Ishikawa (cell line): ENCODE results near the gene ACTG2.

Experiments
- CEBPB ChIP-seq: IDR thresholded peaks from 2 replicates; pipeline ENCODE4 v1.6.1; 2012
- CREB1 ChIP-seq: IDR thresholded peaks from 2 replicates; pipeline ENCODE4 v1.6.1; 2012; ENCODE audit warnings: low read depth
- EGR1 ChIP-seq: IDR thresholded peaks from 2 replicates; pipeline ENCODE4 v1.6.1; 2012
- EP300 ChIP-seq: IDR thresholded peaks from 2 replicates; pipeline ENCODE4 v1.6.1; 2012; ENCODE audit warnings: borderline replicate concordance
- FOXM1 ChIP-seq: IDR thresholded peaks from 2 replicates; pipeline ENCODE4 v1.6.1; 2012; ENCODE audit warnings: low read depth, borderline replicate concordance
- MAX ChIP-seq: IDR thresholded peaks from 2 replicates; pipeline ENCODE4 v1.6.1; 2012
- NFIC ChIP-seq: IDR thresholded peaks from 2 replicates; pipeline ENCODE4 v1.6.1; 2012
- RAD21 ChIP-seq: IDR thresholded peaks from 2 replicates; pipeline ENCODE4 v1.6.1; 2012; ENCODE audit warnings: low read depth
- REST ChIP-seq: IDR thresholded peaks from 2 replicates; pipeline ENCODE4 v1.6.1; 2012; ENCODE audit warnings: low read depth, mild to moderate bottlenecking
- TAF1 ChIP-seq: IDR thresholded peaks from 2 replicates; pipeline ENCODE4 v1.6.1; 2012; ENCODE audit warnings: low read depth, mild to moderate bottlenecking
- TCF12 ChIP-seq: IDR thresholded peaks from 2 replicates; pipeline ENCODE4 v1.6.1; 2012; ENCODE audit warnings: low read depth
- TEAD4 ChIP-seq: IDR thresholded peaks from 2 replicates; pipeline ENCODE4 v1.6.1; 2012
- USF1 ChIP-seq: IDR thresholded peaks from 2 replicates; pipeline ENCODE4 v1.6.1; 2012
- YY1 ChIP-seq: IDR thresholded peaks from 2 replicates; pipeline ENCODE4 v1.6.1; 2012; ENCODE audit warnings: low read depth
- ZBTB7A ChIP-seq: IDR thresholded peaks from 2 replicates; pipeline ENCODE4 v1.6.1; 2012; ENCODE audit warnings: low read depth

ACTG2 gene

GRCh38 chr2:73916666-73917065 is 23.9 kb downstream of the ACTG2 start:
- TF ChIP-seq FOXM1, result no peak
- TF ChIP-seq RAD21, result no peak
- TF ChIP-seq EP300, result no peak
- TF ChIP-seq TAF1, result no peak
- no peak for TF ChIP-seq NFIC
- no peak for TF ChIP-seq TCF12
- no peak for TF ChIP-seq CEBPB
- TF ChIP-seq TEAD4, result no peak
- no peak for TF ChIP-seq YY1
- no peak for TF ChIP-seq USF1
- no peak for TF ChIP-seq ZBTB7A
- TF ChIP-seq EGR1, result no peak
- TF ChIP-seq CREB1, result no peak
- no peak for TF ChIP-seq MAX
- TF ChIP-seq REST, result no peak

- TF ChIP-seq YY1 (no peak), FOXM1 (no peak), EP300 (no peak), NFIC (no peak), TCF12 (no peak), ZBTB7A (no peak), REST (no peak), MAX (no peak), RAD21 (no peak), TEAD4 (no peak), CEBPB (no peak), CREB1 (no peak), TAF1 (no peak), USF1 (no peak)
Observed at GRCh38 chr2:73917296-73917695, 24.5 kb downstream of the ACTG2 start.

GRCh38 chr2:73917696-73918207 is 24.9 kb downstream of the ACTG2 start:
- TF ChIP-seq TAF1 (no peak), YY1 (no peak), CREB1 (no peak), RAD21 (no peak), TEAD4 (no peak), ZBTB7A (no peak), MAX (no peak), REST (no peak), EP300 (no peak), EGR1 (no peak), FOXM1 (no peak), NFIC (no peak)

GRCh38 chr2:73918856-73919255 is 26.0 kb downstream of the ACTG2 start:
- TF ChIP-seq EGR1, result no peak
- TF ChIP-seq TCF12, result no peak
- TF ChIP-seq TAF1, result no peak
- no peak for TF ChIP-seq TEAD4
- no peak for TF ChIP-seq FOXM1
- no peak for TF ChIP-seq NFIC
- TF ChIP-seq CEBPB, result no peak
- no peak for TF ChIP-seq RAD21
- no peak for TF ChIP-seq EP300
- no peak for TF ChIP-seq ZBTB7A
- no peak for TF ChIP-seq MAX
- no peak for TF ChIP-seq YY1
- TF ChIP-seq CREB1, result no peak
- TF ChIP-seq USF1, result no peak
- no peak for TF ChIP-seq REST
